ENCODE data around the gene HACL1. TPM values are rescaled to one million over a fixed set of nuclear protein-coding genes. Genes with fewer than 3 reads are reported as not detected.

The HACL1 gene
- polyA plus RNA-seq, 4 donors = 24.5 to 138 (median 72.9) TPM

GRCh38 chr3:15513810-15514662 lies 87.3 kb downstream of the HACL1 start:
- Histone ChIP-seq H3K4me3 (ENCODE audit: low read depth in 1 of 3, low read length in 3 of 3) (no peak overlapping the region), H3K27ac (ENCODE audit: low read depth in 1 of 3, low read length in 2 of 3) (no peak overlapping the region), H3K4me1 (ENCODE audit: control insufficient read depth in 3 of 3, insufficient read depth in 2 of 3, low read depth in 1 of 3, low read length in 2 of 3) (peaks cover 0 to 2% (median 0%) of the 10 kb centered on the region in 3 donors), H3K27me3 (ENCODE audit: control insufficient read depth in 3 of 3, insufficient read depth in 3 of 3, low read length in 3 of 3) (no peaks in the 10 kb centered on the region), H3K9me3 (ENCODE audit: control insufficient read depth in 2 of 2, insufficient read depth in 1 of 2, low read depth in 1 of 2, low read length in 1 of 2) (no peaks in the 10 kb centered on the region), H3K36me3 (ENCODE audit: control insufficient read depth in 3 of 3, insufficient read depth in 2 of 3, low read depth in 1 of 3, low read length in 3 of 3) (peaks cover 0 to 2% (median 0%) of the 10 kb centered on the region in 3 donors)
- FAIRE-seq (no peak), DNase-seq (peak in 1 of 2 donors; percentile 47)
- WGBS, 3 donors = 49 to 64% (median 54%) methylated on average over 5 of the region's 5 CpGs

GRCh38 chr3:15513116-15513515 lies 88.3 kb downstream of the HACL1 start:
- Histone ChIP-seq H3K27me3 (ENCODE audit: control insufficient read depth in 3 of 3, insufficient read depth in 3 of 3, low read length in 3 of 3) (no peaks in the 10 kb centered on the region), H3K9me3 (ENCODE audit: control insufficient read depth in 2 of 2, insufficient read depth in 1 of 2, low read depth in 1 of 2, low read length in 1 of 2) (no peaks in the 10 kb centered on the region), H3K4me3 (ENCODE audit: low read depth in 1 of 3, low read length in 3 of 3) (no peak overlapping the region), H3K36me3 (ENCODE audit: control insufficient read depth in 3 of 3, insufficient read depth in 2 of 3, low read depth in 1 of 3, low read length in 3 of 3) (no peaks in the 10 kb centered on the region), H3K4me1 (ENCODE audit: control insufficient read depth in 3 of 3, insufficient read depth in 2 of 3, low read depth in 1 of 3, low read length in 2 of 3) (peaks cover 0 to 2% (median 0%) of the 10 kb centered on the region in 3 donors), H3K27ac (ENCODE audit: low read depth in 1 of 3, low read length in 2 of 3) (no peak overlapping the region)
- DNase-seq (no peak), FAIRE-seq (no peak)
- 81 to 96% (median 85%) methylated on average over 7 of the region's 7 CpGs for WGBS, 3 donors

DNA sequence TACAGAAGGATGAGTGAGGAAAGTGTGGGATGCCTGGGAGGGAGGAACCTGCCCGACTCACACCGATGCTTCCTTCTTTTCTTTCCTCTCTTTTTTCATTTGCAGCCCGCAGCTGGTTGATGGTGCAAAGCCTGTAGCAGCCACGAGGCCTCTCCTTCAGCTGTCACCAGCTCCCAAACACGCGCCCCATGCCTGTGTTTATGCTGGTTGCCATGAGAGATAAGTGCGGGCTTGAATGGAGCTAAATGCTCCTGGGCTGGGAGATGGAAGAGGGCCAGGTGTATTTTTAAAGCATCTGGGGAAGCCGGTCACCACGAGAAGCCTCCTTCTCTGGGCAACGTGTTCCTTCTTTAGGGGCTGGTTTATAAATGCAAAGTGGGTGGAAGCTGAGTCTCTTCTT lies 89.2 kb downstream of the HACL1 start:
- peaks cover 0 to 2% (median 0%) of the 10 kb centered on the region in 3 donors for H3K4me1 ChIP-seq (ENCODE audit: control insufficient read depth in 3 of 3, insufficient read depth in 2 of 3, low read depth in 1 of 3, low read length in 2 of 3)

DNA sequence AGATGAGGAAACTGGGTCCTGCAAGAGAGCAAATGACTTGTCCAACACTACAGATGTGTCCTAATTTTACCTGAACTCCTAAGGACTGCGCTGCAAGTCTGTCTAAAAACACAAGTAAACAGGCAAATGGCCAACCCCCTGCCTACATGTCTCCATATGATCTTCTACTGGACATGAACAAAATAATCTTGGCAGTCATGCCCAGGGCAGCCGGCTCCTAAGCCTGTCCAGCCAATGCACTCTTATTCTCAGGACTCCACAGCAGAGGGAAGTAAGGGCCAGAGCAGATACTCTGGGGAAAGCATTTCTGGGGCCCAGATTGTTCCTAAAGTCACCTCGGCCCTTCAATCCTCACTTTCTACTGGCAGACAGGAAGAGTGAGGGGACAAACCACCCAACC lies 90.2 kb downstream of the HACL1 start:
- Histone ChIP-seq H3K27me3 (ENCODE audit: control insufficient read depth in 3 of 3, insufficient read depth in 3 of 3, low read length in 3 of 3) (no peaks in the 10 kb centered on the region), H3K9me3 (ENCODE audit: control insufficient read depth in 2 of 2, insufficient read depth in 1 of 2, low read depth in 1 of 2, low read length in 1 of 2) (no peaks in the 10 kb centered on the region), H3K36me3 (ENCODE audit: control insufficient read depth in 3 of 3, insufficient read depth in 2 of 3, low read depth in 1 of 3, low read length in 3 of 3) (no peaks in the 10 kb centered on the region), H3K4me1 (ENCODE audit: control insufficient read depth in 3 of 3, insufficient read depth in 2 of 3, low read depth in 1 of 3, low read length in 2 of 3) (peaks cover 0 to 2% (median 0%) of the 10 kb centered on the region in 3 donors), H3K4me3 (ENCODE audit: low read depth in 1 of 3, low read length in 3 of 3) (no peak overlapping the region), H3K27ac (ENCODE audit: low read depth in 1 of 3, low read length in 2 of 3) (no peak overlapping the region)
- FAIRE-seq (no peak), DNase-seq (no peak)
- 92 to 96% (median 92%) methylated on average over 3 of the region's 3 CpGs for WGBS, 3 donors

More for the DNA sequence above, 89.2 kb downstream of the HACL1 start:
- 40 to 62% (median 59%) methylated on average over 10 of the region's 10 CpGs for WGBS, 3 donors
- FAIRE-seq (no peak), DNase-seq (peak in 1 of 2 donors; percentile 42)
- no peak overlapping the region for H3K4me3 ChIP-seq (ENCODE audit: low read depth in 1 of 3, low read length in 3 of 3)
- H3K9me3 ChIP-seq (ENCODE audit: control insufficient read depth in 2 of 2, insufficient read depth in 1 of 2, low read depth in 1 of 2, low read length in 1 of 2) = no peaks in the 10 kb centered on the region
- no peaks in the 10 kb centered on the region for H3K27me3 ChIP-seq (ENCODE audit: control insufficient read depth in 3 of 3, insufficient read depth in 3 of 3, low read length in 3 of 3)
- no peak overlapping the region for H3K27ac ChIP-seq (ENCODE audit: low read depth in 1 of 3, low read length in 2 of 3)
- H3K36me3 ChIP-seq (ENCODE audit: control insufficient read depth in 3 of 3, insufficient read depth in 2 of 3, low read depth in 1 of 3, low read length in 3 of 3) = no peaks in the 10 kb centered on the region

Other genes starting within 250 kb of the HACL1 start
- 10 to 100 TPM in 1 of 4 donors, 1 to 10 TPM in 3; 6.8 to 17.3 (median 8.1) TPM for gene METTL6, start 174.0 kb downstream of the HACL1 start, polyA plus RNA-seq
- 10 to 100 TPM in 1 of 4 donors, 1 to 10 TPM in 3; 5.9 to 19.8 (median 9.6) TPM for gene EAF1, start 174.0 kb downstream of the HACL1 start, polyA plus RNA-seq
- gene COLQ, start 79.9 kb downstream of the HACL1 start, polyA plus RNA-seq = 1 to 10 TPM in 3 of 4 donors, under 1 TPM in 1; 0.81 to 3.6 (median 2.0) TPM
- gene BTD, start 176 bp upstream of the HACL1 start, polyA plus RNA-seq = 10 to 100 TPM; 20.6 to 37.6 (median 30.4) TPM
- gene ANKRD28, start 196.4 kb upstream of the HACL1 start, polyA plus RNA-seq = 10 to 100 TPM in 3 of 4 donors, 1 to 10 TPM in 1; 8.9 to 28.7 (median 11.6) TPM